DMS79 (cell line): ENCODE measurements around the gene N4BP3.
"Not testable (repeated sequence)": the region's sequence is repeated elsewhere in the genome, so short reads cannot be mapped to it uniquely, and the experiment has no call there.

Experiments
- DNase-seq: peaks from one replicate; lab custom pipeline; 2025; lab: John Stamatoyannopoulos, UW

The N4BP3 gene

GRCh38 chr5:178121391-178122276, 8.3 kb downstream of the N4BP3 start:
- no peak for DNase-seq

GRCh38 chr5:178122346-178122745, 9.0 kb downstream of the N4BP3 start:
- no peak for DNase-seq

- no peak for DNase-seq
Measured at GRCh38 chr5:178123094-178123965, 10.0 kb downstream of the N4BP3 start.

GRCh38 chr5:178123966-178124925, 10.9 kb downstream of the N4BP3 start:
- DNase-seq, result no peak

- no peak for DNase-seq
Measured at GRCh38 chr5:178125253-178125906, 12.0 kb downstream of the N4BP3 start.

- no peak for DNase-seq
Measured at GRCh38 chr5:178126556-178126955, 13.2 kb downstream of the N4BP3 start.

- not testable (repeated sequence) for DNase-seq
Measured at GRCh38 chr5:178127300-178128009, 14.1 kb downstream of the N4BP3 start.

- no peak for DNase-seq
Measured at GRCh38 chr5:178129296-178129695, 16.0 kb downstream of the N4BP3 start.

- DNase-seq, result not testable (repeated sequence)
Measured at GRCh38 chr5:178130234-178130575, 16.9 kb downstream of the N4BP3 start.

DNA sequence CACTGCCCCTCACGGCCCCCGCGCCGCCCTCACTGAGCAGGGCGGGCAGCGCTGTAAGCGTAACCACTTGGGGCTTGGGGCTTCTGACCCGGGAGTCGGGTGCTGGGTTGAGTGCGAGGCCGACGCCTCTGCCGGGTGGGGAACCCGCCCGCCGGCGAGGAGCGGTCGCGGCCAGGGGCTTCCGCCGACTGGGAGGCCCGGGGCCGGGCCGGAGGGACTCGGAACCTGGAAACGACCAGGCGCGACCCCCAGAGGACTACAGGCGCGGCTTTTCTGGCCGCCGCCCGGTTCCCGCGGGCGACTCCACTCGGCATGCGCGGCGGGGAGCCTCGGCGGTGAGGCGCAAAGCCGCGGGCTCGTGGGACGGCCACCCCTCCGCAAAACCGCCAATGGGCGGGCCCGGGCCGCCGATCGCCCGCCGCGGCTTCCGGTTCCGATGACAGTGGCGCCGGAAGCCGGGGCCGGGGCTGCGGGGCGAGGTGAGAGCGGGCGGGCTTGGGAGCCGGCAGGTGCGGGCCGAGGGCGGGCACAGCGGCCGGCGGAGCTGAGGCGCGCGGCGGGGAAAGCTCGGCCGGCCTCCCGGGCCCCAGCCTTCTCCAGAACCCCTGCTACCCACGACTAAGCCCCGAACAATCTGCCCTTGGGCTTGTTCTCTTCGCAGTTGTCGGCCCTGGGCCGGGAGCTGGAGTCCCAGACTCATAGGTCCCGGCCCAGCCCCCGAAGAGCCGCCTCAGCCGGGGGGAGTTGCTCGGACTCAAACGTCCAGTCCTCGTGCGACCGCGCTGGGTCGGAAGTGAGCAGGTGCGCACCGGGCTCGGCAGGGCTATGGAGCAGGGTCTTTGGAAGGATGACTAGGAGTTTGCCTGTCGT, 17.5 kb downstream of the N4BP3 start, which contains the start of gene RMND5B:
RMND5B (plus strand) TSS at position 439 of the 870 bp plus-strand sequence. CDS start 7,106 bp downstream, outside the sequence.
- DNase-seq, result peak; percentile 50

DNA sequence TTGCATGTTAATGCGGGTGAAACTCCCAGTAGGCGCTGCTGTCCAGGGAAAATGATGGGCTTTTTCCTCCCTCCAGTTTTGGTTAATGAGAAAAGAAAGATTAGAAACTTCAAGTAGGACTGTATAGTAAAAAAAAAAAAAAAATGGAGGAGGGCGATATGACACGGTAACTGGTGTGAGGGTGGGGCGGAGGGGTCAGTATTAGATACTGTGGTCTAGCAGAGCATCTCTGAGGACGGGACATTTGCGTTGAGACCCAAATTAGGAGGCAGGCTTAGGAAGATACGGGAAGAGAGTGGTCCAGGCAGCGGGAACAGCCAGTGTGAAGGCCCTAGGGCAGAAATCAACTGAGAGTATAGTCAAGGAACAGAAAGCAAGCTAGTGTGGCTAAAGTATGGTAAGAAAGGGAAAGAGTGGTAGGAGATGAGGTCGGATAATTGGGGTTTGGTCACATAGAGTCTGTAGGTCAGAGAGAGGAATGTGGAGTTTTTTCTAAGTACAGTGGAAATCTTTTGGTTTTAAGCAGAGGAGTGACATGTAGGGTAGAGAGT, 18.2 kb downstream of the N4BP3 start:
- DNase-seq, result no peak

DNA sequence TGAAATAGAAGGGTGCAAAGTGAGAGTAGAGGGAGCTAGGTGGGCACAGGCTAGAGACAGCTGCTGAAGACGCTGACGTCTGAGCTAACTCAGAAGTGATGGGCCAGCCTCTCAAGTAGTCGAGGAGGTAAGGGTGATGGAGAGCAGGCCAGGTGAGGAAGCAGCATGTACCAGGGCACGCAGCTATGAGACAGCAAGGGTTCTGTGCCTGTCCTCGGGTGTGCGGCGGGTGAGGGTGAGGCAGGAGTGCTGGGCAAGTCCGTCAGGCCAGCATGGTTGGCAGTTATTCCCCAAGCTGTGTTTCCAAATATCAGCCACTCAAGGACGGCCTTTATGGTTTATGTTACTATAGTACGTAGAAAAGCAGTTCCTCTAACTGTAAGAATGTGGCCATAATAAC, 23.7 kb downstream of the N4BP3 start:
- no peak for DNase-seq

DNA sequence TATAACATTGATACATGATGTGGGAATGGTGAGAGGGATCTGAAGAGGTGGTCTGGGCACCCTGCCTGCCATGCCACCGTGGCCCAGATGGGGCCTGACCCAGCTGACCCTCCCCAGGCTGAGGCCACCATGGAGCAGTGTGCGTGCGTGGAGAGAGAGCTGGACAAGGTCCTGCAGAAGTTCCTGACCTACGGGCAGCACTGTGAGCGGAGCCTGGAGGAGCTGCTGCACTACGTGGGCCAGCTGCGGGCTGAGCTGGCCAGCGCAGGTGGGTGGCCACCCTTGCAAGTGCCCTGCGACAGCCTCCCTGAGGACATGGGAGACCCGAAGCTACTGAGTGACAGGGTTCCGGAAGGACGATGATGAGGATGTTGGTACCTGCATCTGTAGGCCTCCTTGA, 24.7 kb downstream of the N4BP3 start:
- DNase-seq, result no peak

- no peak for DNase-seq
Measured at GRCh38 chr5:178141550-178141949, 28.2 kb downstream of the N4BP3 start.

- no peak for DNase-seq
Measured at GRCh38 chr5:178142642-178143041, 29.3 kb downstream of the N4BP3 start.

GRCh38 chr5:178143246-178143645, 29.9 kb downstream of the N4BP3 start:
- DNase-seq, result no peak

GRCh38 chr5:178143901-178144300, 30.6 kb downstream of the N4BP3 start:
- no peak for DNase-seq

GRCh38 chr5:178145965-178146820, 32.9 kb downstream of the N4BP3 start:
- no peak for DNase-seq
